DND-41 (cell line): ENCODE data around the gene PCED1B.

Source experiments
- ATAC-seq: fragments of 200-7000 bp; cut with Tn5 transposase; 3 replicates; pipeline ENCODE4 v1.9.1; 2021; ENCODE audit warnings: low read depth; ENCODE audit not compliant: insufficient read depth
- DNase-seq: peaks from one replicate; pipeline ENCODE4 v3.0.0-alpha.2; 2020
- H2AFZ ChIP-seq: 2 replicates; pipeline ENCODE4 v1.6.0; 2012; ENCODE audit warnings: low read depth, low read length
- H3K27ac ChIP-seq: 2 replicates; pipeline ENCODE4 v1.5.1; 2012; ENCODE audit warnings: low read length, inconsistent platforms
- H3K27me3 ChIP-seq: fragments of 200-600 bp; sonication (generic); 2 replicates; pipeline ENCODE4 v1.6.0; 2012; ENCODE audit warnings: low read length, mild to moderate bottlenecking, inconsistent platforms; ENCODE audit not compliant: insufficient read depth, poor library complexity
- H3K36me3 ChIP-seq: 2 replicates; pipeline ENCODE4 v1.5.1; 2012; ENCODE audit warnings: low read length, inconsistent platforms; ENCODE audit not compliant: insufficient read depth
- H3K4me1 ChIP-seq: 2 replicates; pipeline ENCODE4 v1.5.1; 2012; ENCODE audit warnings: mild to moderate bottlenecking, low read length; ENCODE audit not compliant: insufficient read depth
- H3K4me2 ChIP-seq: 2 replicates; pipeline ENCODE4 v1.6.0; 2012; ENCODE audit warnings: mild to moderate bottlenecking, moderate library complexity, low read length, inconsistent platforms; ENCODE audit not compliant: insufficient read depth
- H3K4me3 ChIP-seq, 2 experiments: fragments of 200-600 bp in 1 of 2; shearing (Covaris generic) in 1 of 2; 2 replicates each; pipeline ENCODE4 v1.5.1; 2012 to 2016; ENCODE audit warnings: inconsistent platforms in 2 of 2, low read length in 2 of 2, mild to moderate bottlenecking in 2 of 2, low read depth in 1 of 2, moderate library complexity in 1 of 2
- H3K79me2 ChIP-seq: 2 replicates; pipeline ENCODE4 v1.6.0; 2012; ENCODE audit warnings: low read length, inconsistent platforms; ENCODE audit not compliant: insufficient read depth
- H3K9ac ChIP-seq: 2 replicates; pipeline ENCODE4 v1.6.0; 2012; ENCODE audit warnings: low read depth, mild to moderate bottlenecking, inconsistent platforms, low read length, moderate library complexity
- H3K9me3 ChIP-seq: 2 replicates; pipeline ENCODE4 v1.5.1; 2012; ENCODE audit warnings: low read length, moderate library complexity, mild to moderate bottlenecking, inconsistent platforms; ENCODE audit not compliant: insufficient read depth, severe bottlenecking
- H4K20me1 ChIP-seq: 2 replicates; pipeline ENCODE4 v1.6.0; 2012; ENCODE audit warnings: low read length; ENCODE audit not compliant: insufficient read depth
- CTCF ChIP-seq: IDR thresholded peaks from 2 replicates; pipeline ENCODE4 v1.5.1; 2012; ENCODE audit warnings: borderline replicate concordance, low read length, moderate library complexity, mild to moderate bottlenecking; ENCODE audit not compliant: poor library complexity, severe bottlenecking; ENCODE audit errors: extremely low read depth
- EZH2 ChIP-seq: IDR thresholded peaks from 3 replicates; pipeline ENCODE4 v1.6.1; 2012; ENCODE audit warnings: borderline replicate concordance, low read depth, mild to moderate bottlenecking, moderate library complexity, low read length, inconsistent platforms; ENCODE audit not compliant: severe bottlenecking

The PCED1B gene

GRCh38 chr12:47213396-47213795, 134.0 kb downstream of the PCED1B start:
- Histone ChIP-seq H3K4me3 (no peak overlapping the region), H3K9me3 (no peaks in the 10 kb centered on the region), H3K9ac (no peak overlapping the region), H3K27ac (no peak overlapping the region), H3K79me2 (no peaks in the 10 kb centered on the region), H3K36me3 (no peaks in the 10 kb centered on the region), H3K4me2 (no peak overlapping the region), H4K20me1 (no peaks in the 10 kb centered on the region), H3K27me3 (no peaks in the 10 kb centered on the region), H3K4me1 (peaks cover 37% of the 10 kb centered on the region), H2AFZ (no peak overlapping the region)
- no peak for ATAC-seq
- DNase-seq = no peak
- TF ChIP-seq CTCF = no peak
- no peak for TF ChIP-seq EZH2

- TF ChIP-seq EZH2 = no peak
- TF ChIP-seq CTCF = no peak
- Histone ChIP-seq H3K9me3 (no peaks in the 10 kb centered on the region), H4K20me1 (no peaks in the 10 kb centered on the region), H3K36me3 (no peaks in the 10 kb centered on the region), H3K27ac (no peak overlapping the region), H2AFZ (no peak overlapping the region), H3K9ac (no peak overlapping the region), H3K4me2 (no peak overlapping the region), H3K4me3 (no peak overlapping the region), H3K4me1 (peaks cover 30% of the 10 kb centered on the region), H3K27me3 (no peaks in the 10 kb centered on the region), H3K79me2 (no peaks in the 10 kb centered on the region)
- ATAC-seq (no peak), DNase-seq (no peak)
These were observed 134.7 kb downstream of the PCED1B start for GRCh38 chr12:47214001-47214619.

GRCh38 chr12:47214771-47215170, 135.3 kb downstream of the PCED1B start:
- no peak overlapping the region for H3K27ac ChIP-seq
- no peak overlapping the region for H3K9ac ChIP-seq
- no peak for DNase-seq
- ATAC-seq = no peak
- H3K4me1 ChIP-seq = peaks cover 27% of the 10 kb centered on the region
- no peaks in the 10 kb centered on the region for H3K79me2 ChIP-seq
- no peaks in the 10 kb centered on the region for H3K27me3 ChIP-seq
- no peak overlapping the region for H2AFZ ChIP-seq
- no peak overlapping the region for H3K4me3 ChIP-seq
- H3K9me3 ChIP-seq = no peaks in the 10 kb centered on the region
- peak overlapping the region; percentile 7; the same call in 1 of the 2 replicates for H3K4me2 ChIP-seq
- TF ChIP-seq EZH2 = no peak
- no peak for TF ChIP-seq CTCF
- no peaks in the 10 kb centered on the region for H4K20me1 ChIP-seq
- H3K36me3 ChIP-seq = no peaks in the 10 kb centered on the region
